ENCODE data around the gene THAP7. TPM values are rescaled to one million over a fixed set of nuclear protein-coding genes. Genes with fewer than 3 reads are reported as not detected.

Gene THAP7
- total and polyA plus RNA-seq, 2 experiments from 2014 or later = 21.8 to 25.9 TPM

GRCh38 chr22:21000207-21000986 lies 1.5 kb downstream of the THAP7 start:
- Histone ChIP-seq H4K20me1 (replicated peaks; ENCODE audit: insufficient read depth) (no peaks in the 10 kb centered on the region), H3K4me2 (peak overlapping the region; percentile 96), H2AFZ (no peak overlapping the region), H3K4me1 (ENCODE audit: insufficient read depth) (peaks cover 9% of the 10 kb centered on the region), H3K27me3 (ENCODE audit: insufficient read depth) (no peaks in the 10 kb centered on the region), H3K36me3 (ENCODE audit: insufficient read depth) (no peaks in the 10 kb centered on the region), H3K9me2 (ENCODE audit: insufficient read depth) (no peaks in the 10 kb centered on the region), H3K4me3 (peak overlapping the region; percentile 87), H3K27ac (ENCODE audit: low read depth) (no peak overlapping the region), H3F3A (replicated peaks; ENCODE audit: low read depth) (peaks cover 10% of the 10 kb centered on the region; the same call in 1 of the 2 replicates), H3K79me2 (replicated peaks; ENCODE audit: insufficient read depth) (0 out of 2 replicates have a peak, but pooled peaks cover 4% of the 10 kb centered on the region)
- Mint-ChIP-seq H3K27me3 (ENCODE audit: insufficient read depth, low read depth, poor library complexity) (peaks cover 12% of the 10 kb centered on the region), H3K4me3 (peak overlapping the region; percentile 91), H3K27ac (no peak overlapping the region), H3K36me3 (ENCODE audit: low read depth) (peaks cover 20% of the 10 kb centered on the region; the same call in 1 of the 3 replicates), H3K4me1 (peaks cover 8% of the 10 kb centered on the region; the same call in 2 of the 3 replicates), H3K9me3 (no peaks in the 10 kb centered on the region)
- ATAC-seq (no peak), DNase-seq (ENCODE audit: low spot score) (no peak)
- no peak for TF ChIP-seq CREB1 (CRISPR knock-in tag; IDR thresholded peaks at IDR 0.05; ENCODE audit: low read depth)
- TF ChIP-seq JUNB (IDR thresholded peaks at IDR 0.05; ENCODE audit: unreplicated experiment) = no peak
- TF ChIP-seq ZNF114 (CRISPR knock-in tag; IDR thresholded peaks at IDR 0.05) = no peak
- no peak for TF ChIP-seq NANOG (IDR thresholded peaks at IDR 0.05; ENCODE audit: borderline replicate concordance)
- no peak for TF ChIP-seq EZH2 (IDR thresholded peaks at IDR 0.05; ENCODE audit: low read depth, unreplicated experiment)
- no peak for TF ChIP-seq ETS1 (IDR thresholded peaks at IDR 0.05)
- TF ChIP-seq STAT1 (IDR thresholded peaks at IDR 0.05; ENCODE audit: unreplicated experiment) = no peak
- TF ChIP-seq REST (IDR thresholded peaks at IDR 0.05; ENCODE audit: unreplicated experiment) = no peak
- TF ChIP-seq EZH2phosphoT487 (IDR thresholded peaks at IDR 0.05; ENCODE audit: unreplicated experiment) = no peak
- no peak for TF ChIP-seq POLR2AphosphoS5 (IDR thresholded peaks at IDR 0.05; ENCODE audit: low read depth)
- TF ChIP-seq ZNF331 (CRISPR knock-in tag; IDR thresholded peaks at IDR 0.05; ENCODE audit: low read depth) = no peak
- no peak for TF ChIP-seq ZNF462 (CRISPR knock-in tag; IDR thresholded peaks at IDR 0.05)
- TF ChIP-seq CTCF (conservative IDR thresholded peaks at IDR 0.05; ENCODE audit: low read depth in 2 of 2) = no peak
